Heart left ventricle (tissue), 16 donors: ENCODE results near the gene FAM181A. TPM values are rescaled to one million over a fixed set of nuclear protein-coding genes. Genes with fewer than 3 reads are reported as not detected.

Source experiments
- ATAC-seq, 4 donors: fragments of 200-7000 bp; cut with Tn5 transposase; one replicate each; pipeline ENCODE4 v1.9.1; 2020 to 2022; ENCODE audit warnings: moderate library complexity in 4 of 4, mild to moderate bottlenecking in 3 of 4, moderate number of reproducible peaks in 1 of 4
- DNase-seq, 5 donors: peaks; one replicate each; pipeline ENCODE4 v3.0.0-alpha.2; 2020
- H3K27ac ChIP-seq, 12 donors: fragments of 200-600 bp; sonication (generic) in 4 of 12; one replicate each; pipeline versions ENCODE4 v1.5.0 to v1.8.0; 2016 to 2022; ENCODE audit warnings: mild to moderate bottlenecking in 2 of 12
- H3K27me3 ChIP-seq, 9 donors: fragments of 200-600 bp; sonication (generic) in 2 of 9; one replicate each; pipeline versions ENCODE4 v1.5.1 to v1.8.0; 2016 to 2022; ENCODE audit warnings: mild to moderate bottlenecking in 3 of 9
- H3K36me3 ChIP-seq, 9 donors: fragments of 200-600 bp; sonication (generic) in 2 of 9; one replicate each; pipeline versions ENCODE4 v1.5.0 to v1.8.0; 2018 to 2022; ENCODE audit warnings: mild to moderate bottlenecking in 2 of 9
- H3K4me1 ChIP-seq, 12 donors: fragments of 200-600 bp; sonication (generic) in 4 of 12; one replicate each; pipeline versions ENCODE4 v1.5.0 to v1.8.0; 2016 to 2022; ENCODE audit warnings: mild to moderate bottlenecking in 3 of 12
- H3K4me3 ChIP-seq, 12 donors: fragments of 200-600 bp; sonication (generic) in 4 of 12; one replicate each; pipeline versions ENCODE4 v1.5.0 to v1.8.0; 2017 to 2022; ENCODE audit warnings: mild to moderate bottlenecking in 9 of 12, moderate library complexity in 4 of 12
- H3K9me3 ChIP-seq, 12 donors: fragments of 200-600 bp; sonication (generic) in 4 of 12; one replicate each; pipeline versions ENCODE4 v1.5.0 to v1.8.0; 2016 to 2022; ENCODE audit warnings: mild to moderate bottlenecking in 1 of 12
- CTCF ChIP-seq, 12 donors: fragments of 200-600 bp; sonication (generic) in 4 of 12; IDR thresholded peaks; one replicate each; pipeline versions ENCODE4 v1.5.0 to v1.8.0; 2018 to 2022; ENCODE audit warnings: antibody characterized with exemption in 12 of 12, mild to moderate bottlenecking in 5 of 12
- POLR2A ChIP-seq, 2 donors: fragments of 450-650 bp; IDR thresholded peaks; one replicate each; pipeline ENCODE4 v1.6.1; 2017; ENCODE audit warnings: antibody characterized with exemption in 2 of 2, mild to moderate bottlenecking in 2 of 2, moderate library complexity in 2 of 2
- WGBS, 4 donors: extraction: QIAGEN DNeasy Blood & Tissue Kit in 2 of 4; methylation state at CpG; one replicate each; pipeline versions ENCODE4 v1.1.5 to v1.1.7; 2013 to 2018; 5-methylcytosine and 5-hydroxymethylcytosine counted together
- intact Hi-C, 10 donors: fragments of 100-400 bp; cut with DNase I; formaldehyde crosslinking; loops; one replicate each; pipeline versions ENCODE4 v1.11.1 to v1.14.2; 2022
- polyA plus RNA-seq, 2 donors: library from polyadenylated mRNA; stranded (reverse); fragments of 200-250 nt; gene quantifications; one replicate each; pipeline ENCODE4 v1.2.3, GENCODE V29; 2013
- total RNA-seq, 9 donors: library from RNA; depleted of rRNA in 2 of 9; stranded (reverse); fragments of >200 nt in 2 of 9; fragmentation: NEBNext Ultra II Directional in 3 of 9; extraction: Animal tissue kit (Norgen Biotek cat#: 25700) in 3 of 9; gene quantifications; one replicate each; pipeline versions ENCODE4 v1.1.0 to v1.2.4, GENCODE V29; 2016 to 2023
- donor health status: ischemic (EF 13 %, LVEDD 7.1; RV severe dilation, severe dysfunction).
- donor health status: healthy with polysubstance abuse.
- donor health status: DM: no; HTN: yes; CAD: no.
- donor health status: DM: no; HTN: no; CAD: no.
- donor health status: ischemic (EF 25% LVEDD 6.9; RV normal size, moderate dysfunction).
- donor health status: ischemic (EF 25% LVEDD 5.7; RV mildly dilated, moderate dysfunction).
- donor health status: healthy.
- donor health status: DM: yes; HTN: yes; CAD: no.
- donor health status: ischemic (EF 35%, LVEDD 5.7; RV mildly dilated, moderate dysfunction).
- donor health status: nonischemic (EF 11% LVEDD 7.7; RV severe dilation, severe dysfunction).
- donor health status: DM: yes; HTN: yes; CAD: no.
- donor health status: PGD.
- donor health status: ischemic (EF 29% LVEDD 5.4; RV normal size, mild dysfunction).
- donor health status: nonischemic (EF 23%, LVEDD 6.1; RV moderate dilation, normal function).

The FAM181A gene
- total and polyA plus RNA-seq, 11 donors = not detected

- ATAC-seq = peak in 3 of 4 donors; percentile 3 to 57 (median 15)
- H3K27ac ChIP-seq = peak overlapping the region; percentile 28 to 87 (median 76)
These were observed 30.2 kb downstream of the FAM181A start for GRCh38 chr14:93957333-93957710.

GRCh38 chr14:93957751-93958566 lies 30.8 kb downstream of the FAM181A start:
- Histone ChIP-seq H3K4me3 (no peak overlapping the region), H3K9me3 (no peaks in the 10 kb centered on the region), H3K27ac (peak overlapping the region; percentile 28 to 87 (median 76)), H3K36me3 (peaks cover 0 to 51% (median 13%) of the 10 kb centered on the region in 9 donors), H3K4me1 (peaks cover 3 to 95% (median 45%) of the 10 kb centered on the region in 12 donors), H3K27me3 (no peaks in the 10 kb centered on the region)
- intact Hi-C loops = loop anchor here in 2 of 10 donors (2.0 to 10.0 kb wide), 2 partner anchors 15 to 177 kb away; no protein-coding TSS in a partner anchor
- DNase-seq = peak in 1 of 5 donors; percentile 16
- ATAC-seq = no peak
- no peak for TF ChIP-seq POLR2A (IDR thresholded peaks at IDR 0.05)
- no peak for TF ChIP-seq CTCF (IDR thresholded peaks at IDR 0.05)
- 78 to 89% (median 84%) methylated on average over 12 to 16 of the region's 16 CpGs for WGBS, 4 donors

More at GRCh38 chr14:93957333-93957710, 30.2 kb downstream of the FAM181A start:
- no peak for TF ChIP-seq POLR2A (IDR thresholded peaks at IDR 0.05)
- TF ChIP-seq CTCF (IDR thresholded peaks at IDR 0.05) = no peak
- Histone ChIP-seq H3K4me1 (peaks cover 3 to 95% (median 42%) of the 10 kb centered on the region in 12 donors), H3K9me3 (no peaks in the 10 kb centered on the region), H3K4me3 (no peak overlapping the region), H3K36me3 (peaks cover 0 to 50% (median 20%) of the 10 kb centered on the region in 9 donors), H3K27me3 (no peaks in the 10 kb centered on the region)
- WGBS, 4 donors = 49 to 66% (median 58%) methylated on average over 7 of the region's 7 CpGs
- DNase-seq = peak in 2 of 5 donors; percentile 26 to 54
- intact Hi-C loops = loop anchor here in 1 of 10 donors (10.0 kb wide), 1 partner anchor 177 kb away; no protein-coding TSS in a partner anchor

- whole genome bisulfite sequencing, 4 donors = 79 to 85% (median 82%) methylated on average over 6 to 7 of the region's 7 CpGs
These were observed 31.6 kb downstream of the FAM181A start for GRCh38 chr14:93958567-93959238.

More at GRCh38 chr14:93958567-93959238, 31.6 kb downstream of the FAM181A start:
- ATAC-seq = no peak
- Histone ChIP-seq H3K9me3 (no peaks in the 10 kb centered on the region), H3K27me3 (no peaks in the 10 kb centered on the region), H3K27ac (peak overlapping the region in 11 of 12 donors; percentile 49 to 87 (median 77)), H3K36me3 (peaks cover 0 to 48% (median 12%) of the 10 kb centered on the region in 9 donors), H3K4me3 (no peak overlapping the region), H3K4me1 (peaks cover 3 to 95% (median 49%) of the 10 kb centered on the region in 12 donors)
- intact Hi-C loops = loop anchor here in 2 of 10 donors (2.0 to 10.0 kb wide), 2 partner anchors 14 to 176 kb away; no protein-coding TSS in a partner anchor
- no peak for DNase-seq
- no peak for TF ChIP-seq CTCF (IDR thresholded peaks at IDR 0.05)
- no peak for TF ChIP-seq POLR2A (IDR thresholded peaks at IDR 0.05)
